Astrocyte (in vitro differentiated cells and primary cell): ENCODE data around the gene SPATC1L. TPM values are rescaled to one million over a fixed set of nuclear protein-coding genes. Genes with fewer than 3 reads are reported as not detected.
A peak's percentile ranks its signal among the peaks of the same experiment; 100 is the strongest.

Experiments used
- DNase-seq: peaks from one replicate; pipeline ENCODE4 v3.0.0-alpha.2; 2010; ENCODE audit warnings: low read depth
- FAIRE-seq: peaks from 2 replicates; lab custom pipeline; 2011; peaks lifted over from hg19 to GRCh38; lab: Jason Lieb, UNC
- H2AFZ ChIP-seq: 2 replicates; pipeline ENCODE4 v1.6.0; 2012; ENCODE audit warnings: low read depth, low read length, inconsistent platforms
- H3K27ac ChIP-seq: 2 replicates; pipeline ENCODE4 v1.5.1; 2011; ENCODE audit warnings: low read depth, low read length, inconsistent platforms
- H3K27me3 ChIP-seq: 2 replicates; pipeline ENCODE4 v1.6.0; 2011; ENCODE audit warnings: low read length, inconsistent platforms; ENCODE audit not compliant: insufficient read depth
- H3K36me3 ChIP-seq: 2 replicates; pipeline ENCODE4 v1.5.1; 2011; ENCODE audit warnings: low read length, inconsistent platforms; ENCODE audit not compliant: insufficient read depth
- H3K4me1 ChIP-seq: 2 replicates; pipeline ENCODE4 v1.5.1; 2011; ENCODE audit warnings: low read length, inconsistent platforms; ENCODE audit not compliant: insufficient read depth
- H3K4me2 ChIP-seq: 2 replicates; pipeline ENCODE4 v1.6.0; 2012; ENCODE audit warnings: low read length, inconsistent platforms
- H3K4me3 ChIP-seq: 2 replicates; pipeline ENCODE4 v1.5.1; 2011; ENCODE audit warnings: low read depth, mild to moderate bottlenecking, low read length, inconsistent platforms; ENCODE audit not compliant: insufficient read depth
- H3K79me2 ChIP-seq: 2 replicates; pipeline ENCODE4 v1.6.0; 2012; ENCODE audit warnings: mild to moderate bottlenecking, low read length, inconsistent platforms; ENCODE audit not compliant: insufficient read depth
- H3K9ac ChIP-seq: 2 replicates; pipeline ENCODE4 v1.6.0; 2012; ENCODE audit warnings: mild to moderate bottlenecking, low read length, inconsistent platforms
- H3K9me3 ChIP-seq: 2 replicates; pipeline ENCODE4 v1.5.1; 2012; ENCODE audit warnings: low read depth, mild to moderate bottlenecking, low read length, inconsistent platforms; ENCODE audit not compliant: insufficient read depth
- H4K20me1 ChIP-seq: 2 replicates; pipeline ENCODE4 v1.6.0; 2012; ENCODE audit warnings: low read length, inconsistent platforms; ENCODE audit not compliant: insufficient read depth
- H3K27ac Mint-ChIP-seq: one replicate; pipeline ENCODE4 v1.8.0; 2021; ENCODE audit warnings: mild to moderate bottlenecking, mixed read lengths; ENCODE audit not compliant: unreplicated experiment
- H3K27me3 Mint-ChIP-seq: one replicate; pipeline ENCODE4 v1.8.0; 2021; ENCODE audit warnings: low read depth, mixed read lengths; ENCODE audit not compliant: unreplicated experiment
- H3K36me3 Mint-ChIP-seq: one replicate; pipeline ENCODE4 v1.8.0; 2021; ENCODE audit warnings: low read depth, mixed read lengths; ENCODE audit not compliant: unreplicated experiment
- H3K4me1 Mint-ChIP-seq: one replicate; pipeline ENCODE4 v1.8.0; 2021; ENCODE audit warnings: low read depth, mixed read lengths; ENCODE audit not compliant: unreplicated experiment
- H3K4me3 Mint-ChIP-seq: one replicate; pipeline ENCODE4 v1.8.0; 2021; ENCODE audit warnings: mild to moderate bottlenecking, moderate library complexity, mixed read lengths; ENCODE audit not compliant: unreplicated experiment
- H3K9me3 Mint-ChIP-seq: one replicate; pipeline ENCODE4 v1.8.0; 2021; ENCODE audit warnings: mild to moderate bottlenecking, mixed read lengths; ENCODE audit not compliant: unreplicated experiment
- CTCF ChIP-seq: IDR thresholded peaks from 2 replicates; pipeline ENCODE4 v1.5.1; 2011; ENCODE audit warnings: low read depth, mild to moderate bottlenecking, inconsistent platforms, low read length, moderate library complexity; ENCODE audit not compliant: insufficient read depth
- EZH2 ChIP-seq: IDR thresholded peaks from 2 replicates; pipeline ENCODE4 v1.6.1; 2012; ENCODE audit warnings: mild to moderate bottlenecking, low read length, inconsistent platforms; ENCODE audit not compliant: insufficient read depth
- total RNA-seq: library from RNA; stranded (reverse); gene quantifications from 2 replicates; pipeline ENCODE4 v1.2.1, GENCODE V29; 2021

SPATC1L gene
- total RNA-seq, 1 donor from 2014 or later, result 17.8 TPM

GRCh38 chr21:46121286-46122221, 62.7 kb downstream of the SPATC1L start:
- DNase-seq (no peak), FAIRE-seq (no peak)
- H3K27me3 ChIP-seq, result no peaks in the 10 kb centered on the region
- Mint-ChIP-seq H3K4me3 (no peak overlapping the region), H3K36me3 (peaks cover 3% of the 10 kb centered on the region), H3K9me3 (no peaks in the 10 kb centered on the region), H3K27ac (no peak overlapping the region), H3K27me3 (no peaks in the 10 kb centered on the region), H3K4me1 (peaks cover 6% of the 10 kb centered on the region)
- H3K4me2 ChIP-seq, result peak overlapping the region; percentile 42
- peaks cover 28% of the 10 kb centered on the region for H3K4me1 ChIP-seq
- H3K36me3 ChIP-seq, result peaks cover 24% of the 10 kb centered on the region
- H4K20me1 ChIP-seq, result peaks cover 86% of the 10 kb centered on the region
- no peaks in the 10 kb centered on the region for H3K9me3 ChIP-seq
- no peak overlapping the region for H3K4me3 ChIP-seq
- H3K9ac ChIP-seq, result peak overlapping the region; percentile 57
- peaks cover 54% of the 10 kb centered on the region for H3K79me2 ChIP-seq
- H3K27ac ChIP-seq, result peak overlapping the region; percentile 78
- no peak overlapping the region for H2AFZ ChIP-seq
- TF ChIP-seq EZH2 (no peak), CTCF (no peak)

- no peaks in the 10 kb centered on the region for H3K9me3 ChIP-seq
- H2AFZ ChIP-seq, result no peak overlapping the region
- no peak overlapping the region for H3K4me2 ChIP-seq
- H3K79me2 ChIP-seq, result peaks cover 57% of the 10 kb centered on the region
- peaks cover 29% of the 10 kb centered on the region for H3K4me1 ChIP-seq
- TF ChIP-seq CTCF (no peak), EZH2 (no peak)
- H3K27me3 Mint-ChIP-seq, result no peaks in the 10 kb centered on the region
- no peaks in the 10 kb centered on the region for H3K36me3 Mint-ChIP-seq
- DNase-seq (no peak), FAIRE-seq (no peak)
- H3K36me3 ChIP-seq, result peaks cover 20% of the 10 kb centered on the region
- H3K27ac Mint-ChIP-seq, result no peak overlapping the region
- no peaks in the 10 kb centered on the region for H3K9me3 Mint-ChIP-seq
- H3K27ac ChIP-seq, result peak overlapping the region; percentile 78
- H3K9ac ChIP-seq, result no peak overlapping the region
- no peak overlapping the region for H3K4me3 Mint-ChIP-seq
- no peak overlapping the region for H3K4me3 ChIP-seq
- H3K27me3 ChIP-seq, result no peaks in the 10 kb centered on the region
- H4K20me1 ChIP-seq, result peaks cover 86% of the 10 kb centered on the region
- H3K4me1 Mint-ChIP-seq, result peaks cover 6% of the 10 kb centered on the region
These were observed 63.7 kb downstream of the SPATC1L start for GRCh38 chr21:46120301-46121285.
